ENCODE measurements around the gene PPP6R2.

- TF ChIP-seq, protein P1, sequence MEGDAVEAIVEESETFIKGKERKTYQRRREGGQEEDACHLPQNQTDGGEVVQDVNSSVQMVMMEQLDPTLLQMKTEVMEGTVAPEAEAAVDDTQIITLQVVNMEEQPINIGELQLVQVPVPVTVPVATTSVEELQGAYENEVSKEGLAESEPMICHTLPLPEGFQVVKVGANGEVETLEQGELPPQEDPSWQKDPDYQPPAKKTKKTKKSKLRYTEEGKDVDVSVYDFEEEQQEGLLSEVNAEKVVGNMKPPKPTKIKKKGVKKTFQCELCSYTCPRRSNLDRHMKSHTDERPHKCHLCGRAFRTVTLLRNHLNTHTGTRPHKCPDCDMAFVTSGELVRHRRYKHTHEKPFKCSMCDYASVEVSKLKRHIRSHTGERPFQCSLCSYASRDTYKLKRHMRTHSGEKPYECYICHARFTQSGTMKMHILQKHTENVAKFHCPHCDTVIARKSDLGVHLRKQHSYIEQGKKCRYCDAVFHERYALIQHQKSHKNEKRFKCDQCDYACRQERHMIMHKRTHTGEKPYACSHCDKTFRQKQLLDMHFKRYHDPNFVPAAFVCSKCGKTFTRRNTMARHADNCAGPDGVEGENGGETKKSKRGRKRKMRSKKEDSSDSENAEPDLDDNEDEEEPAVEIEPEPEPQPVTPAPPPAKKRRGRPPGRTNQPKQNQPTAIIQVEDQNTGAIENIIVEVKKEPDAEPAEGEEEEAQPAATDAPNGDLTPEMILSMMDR (IDR thresholded peaks at IDR 0.05; ENCODE audit: low read depth, low read length) = no peak
- no peak for TF ChIP-seq POLR2A (IDR thresholded peaks at IDR 0.05; ENCODE audit: extremely low read depth, insufficient read length)
These were observed 18.1 kb downstream of the PPP6R2 start for GRCh38 chr22:50361222-50361621.

Measured in NB4 (cell line).